Testis (tissue), 2 donors: ENCODE measurements around the gene AMT.

Experiments
- CTCF ChIP-seq, 3 experiments: fragments of 450-650 bp in 2 of 3; fragments of 200-600 bp in 1 of 3; sonication (generic) in 1 of 3; IDR thresholded peaks; one replicate each; pipeline ENCODE4 v1.5.1; 2016 to 2019; ENCODE audit warnings: antibody characterized with exemption in 3 of 3, mild to moderate bottlenecking in 2 of 3, moderate library complexity in 1 of 3
- POLR2A ChIP-seq: fragments of 450-650 bp; IDR thresholded peaks from one replicate; pipeline ENCODE4 v1.6.1; 2017; ENCODE audit warnings: antibody characterized with exemption, mild to moderate bottlenecking, moderate library complexity

DNA sequence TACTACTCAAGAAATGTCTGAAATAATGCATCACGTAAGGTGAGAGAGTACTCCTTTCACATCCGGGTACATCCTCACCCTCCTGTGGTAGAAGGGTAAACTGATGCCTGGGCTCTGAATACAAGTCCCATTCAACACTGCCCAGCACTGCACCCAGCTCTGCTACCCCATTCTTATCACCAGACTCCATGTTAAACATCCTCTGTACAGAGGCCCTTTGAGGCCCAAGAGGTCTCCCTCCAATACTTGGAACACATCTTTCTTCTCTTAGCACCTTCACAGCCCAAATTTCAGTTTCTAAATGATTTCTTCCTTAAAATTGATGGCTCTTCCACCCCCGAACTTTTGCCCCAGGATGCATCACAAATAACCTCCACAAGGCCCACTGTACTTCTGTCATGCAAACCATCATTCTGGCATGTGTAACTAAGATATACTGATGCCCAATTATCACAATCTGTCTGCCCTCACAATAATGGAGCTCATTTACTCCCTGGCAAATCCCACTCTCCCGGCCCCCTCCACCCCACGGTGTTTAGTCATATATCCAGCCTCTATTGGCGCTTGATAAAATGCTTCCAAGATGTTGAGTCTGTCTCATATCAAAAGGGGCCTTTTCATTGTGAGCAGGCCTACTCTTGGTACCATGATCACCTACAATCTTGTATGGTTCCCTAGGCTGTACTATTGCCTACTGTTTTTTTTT, 51.5 kb downstream of the AMT start:
- TF ChIP-seq CTCF (IDR thresholded peaks at IDR 0.05), result no peak
- no peak for TF ChIP-seq POLR2A
